Measurements from ENCODE around the gene PCDHGC3. TPM values are rescaled to one million over a fixed set of nuclear protein-coding genes. Genes with fewer than 3 reads are reported as not detected.

PCDHGC3 gene
- total RNA-seq, 1 experiment from 2014 or later, result 29.1 TPM

GRCh38 chr5:141515946-141516671, 40.3 kb downstream of the PCDHGC3 start (continued):
- no peak for TF ChIP-seq ATF3 (CRISPR knock-in tag; conservative IDR thresholded peaks at IDR 0.05)
- TF ChIP-seq AFF4 (CRISPR knock-in tag; IDR thresholded peaks at IDR 0.05; ENCODE audit: borderline replicate concordance), result no peak
- no peak for TF ChIP-seq JUN (CRISPR knock-in tag; IDR thresholded peaks at IDR 0.05)

DNA sequence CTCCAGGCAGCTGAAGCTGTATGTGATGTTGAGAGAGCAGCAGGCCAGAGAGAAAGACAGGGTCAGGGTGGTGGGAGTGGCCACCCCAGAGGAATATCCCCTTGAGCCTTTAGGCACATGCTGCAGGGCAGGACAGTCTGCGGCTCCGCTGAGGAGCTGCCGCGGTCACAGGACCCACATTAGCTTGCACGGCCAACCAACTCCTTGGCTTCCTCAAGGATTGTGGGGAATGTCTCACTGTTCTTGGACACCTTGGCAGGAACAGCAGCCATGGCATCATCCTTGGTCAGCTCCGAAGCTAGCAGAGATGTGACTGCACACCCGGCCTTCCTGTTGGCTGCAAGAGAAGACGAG, 40.9 kb downstream of the PCDHGC3 start:
- Mint-ChIP-seq H3K36me3 (peaks cover 46% of the 10 kb centered on the region), H3K4me1 (peaks cover 36% of the 10 kb centered on the region), H3K27ac (peak overlapping the region; percentile 84; the same call in 1 of the 2 replicates), H3K9me3 (no peaks in the 10 kb centered on the region), H3K27me3 (ENCODE audit: low read depth) (no peaks in the 10 kb centered on the region), H3K4me3 (no peak overlapping the region)
- TF ChIP-seq KAT7 (CRISPR knock-in tag; IDR thresholded peaks at IDR 0.05; ENCODE audit: borderline replicate concordance) (no peak), ELF4 (CRISPR knock-in tag; IDR thresholded peaks at IDR 0.05; ENCODE audit: low read depth) (no peak), ZNF423 (CRISPR knock-in tag; IDR thresholded peaks at IDR 0.05) (no peak), NR1H2 (CRISPR knock-in tag; IDR thresholded peaks at IDR 0.05) (no peak), ZNF317 (CRISPR knock-in tag; IDR thresholded peaks at IDR 0.05; ENCODE audit: borderline replicate concordance, low read depth) (no peak), JUN (CRISPR knock-in tag; IDR thresholded peaks at IDR 0.05) (no peak), ZNF138 (CRISPR knock-in tag; conservative IDR thresholded peaks at IDR 0.05) (no peak), ZNF219 (CRISPR knock-in tag; IDR thresholded peaks at IDR 0.05; ENCODE audit: borderline replicate concordance) (no peak), HMGA2 (CRISPR knock-in tag; IDR thresholded peaks at IDR 0.05) (no peak), ATF3 (CRISPR knock-in tag; conservative IDR thresholded peaks at IDR 0.05) (no peak), MAX (CRISPR knock-in tag; IDR thresholded peaks at IDR 0.05) (no peak), RELA (CRISPR knock-in tag; IDR thresholded peaks at IDR 0.05; ENCODE audit: borderline replicate concordance) (no peak), FOXK1 (CRISPR knock-in tag; IDR thresholded peaks at IDR 0.05) (no peak), TEAD1 (CRISPR knock-in tag; IDR thresholded peaks at IDR 0.05) (no peak), FOXJ3 (CRISPR knock-in tag; IDR thresholded peaks at IDR 0.05; ENCODE audit: borderline replicate concordance) (no peak), SOX15 (CRISPR knock-in tag; IDR thresholded peaks at IDR 0.05) (no peak), NFYB (CRISPR knock-in tag; conservative IDR thresholded peaks at IDR 0.05; ENCODE audit: low read depth) (no peak), SMAD3 (CRISPR knock-in tag; IDR thresholded peaks at IDR 0.05; ENCODE audit: borderline replicate concordance) (no peak)
- TF ChIP-seq, protein P1, sequence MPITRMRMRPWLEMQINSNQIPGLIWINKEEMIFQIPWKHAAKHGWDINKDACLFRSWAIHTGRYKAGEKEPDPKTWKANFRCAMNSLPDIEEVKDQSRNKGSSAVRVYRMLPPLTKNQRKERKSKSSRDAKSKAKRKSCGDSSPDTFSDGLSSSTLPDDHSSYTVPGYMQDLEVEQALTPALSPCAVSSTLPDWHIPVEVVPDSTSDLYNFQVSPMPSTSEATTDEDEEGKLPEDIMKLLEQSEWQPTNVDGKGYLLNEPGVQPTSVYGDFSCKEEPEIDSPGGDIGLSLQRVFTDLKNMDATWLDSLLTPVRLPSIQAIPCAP (CRISPR knock-in tag; IDR thresholded peaks at IDR 0.05), result no peak
- ATAC-seq, result no peak
- ChIA-PET POLR2A (no interaction called here), CTCF (interaction anchor here (0.6 to 10.5 kb wide), 8 partner anchors 8 to 294 kb away, joined by 3 to 131 read pairs (median 78); partner anchors contain the start of genes PCDHB14, PCDHB15, PCDHGA10 and PCDHGA11)
- DNase-seq (ENCODE audit: low spot score), result no peak

Measured in WTC11 (cell line).